Measurements from ENCODE around the gene CCNY. TPM values are rescaled to one million over a fixed set of nuclear protein-coding genes. Genes with fewer than 3 reads are reported as not detected.

Gene CCNY
- total RNA-seq, 3 donors from 2014 or later = 28.7 to 41.0 (median 36.1) TPM

DNA sequence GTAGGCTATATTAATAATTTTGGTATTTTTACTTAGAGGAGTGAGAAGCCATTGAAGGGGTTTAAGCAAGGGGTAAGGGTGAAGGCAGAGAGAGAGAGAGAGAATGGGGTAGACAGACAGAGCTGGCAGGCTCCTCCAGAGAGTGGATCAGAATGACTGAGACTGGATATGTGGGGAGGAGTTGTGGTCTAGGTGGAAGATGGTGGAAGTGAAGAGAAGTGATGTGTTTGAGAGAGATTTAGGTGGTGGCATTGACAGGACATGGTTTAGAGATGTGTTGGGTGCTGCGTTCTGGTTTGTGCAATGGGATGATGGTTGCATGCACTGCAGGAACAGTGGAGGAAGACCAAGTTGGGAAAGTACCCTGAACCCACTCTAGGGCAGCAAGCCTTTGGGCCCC, 92.2 kb downstream of the CCNY start:
- Histone ChIP-seq H3K27ac (no peak overlapping the region), H3K9me3 (no peaks in the 10 kb centered on the region), H3K36me3 (no peaks in the 10 kb centered on the region), H3K4me3 (no peak overlapping the region), H3K4me1 (no peaks in the 10 kb centered on the region), H3K27me3 (no peaks in the 10 kb centered on the region)
- TF ChIP-seq POLR2AphosphoS5 (IDR thresholded peaks at IDR 0.05) (no peak), POLR2A (IDR thresholded peaks at IDR 0.05) (no peak)
- TF ChIP-seq, protein P1, sequence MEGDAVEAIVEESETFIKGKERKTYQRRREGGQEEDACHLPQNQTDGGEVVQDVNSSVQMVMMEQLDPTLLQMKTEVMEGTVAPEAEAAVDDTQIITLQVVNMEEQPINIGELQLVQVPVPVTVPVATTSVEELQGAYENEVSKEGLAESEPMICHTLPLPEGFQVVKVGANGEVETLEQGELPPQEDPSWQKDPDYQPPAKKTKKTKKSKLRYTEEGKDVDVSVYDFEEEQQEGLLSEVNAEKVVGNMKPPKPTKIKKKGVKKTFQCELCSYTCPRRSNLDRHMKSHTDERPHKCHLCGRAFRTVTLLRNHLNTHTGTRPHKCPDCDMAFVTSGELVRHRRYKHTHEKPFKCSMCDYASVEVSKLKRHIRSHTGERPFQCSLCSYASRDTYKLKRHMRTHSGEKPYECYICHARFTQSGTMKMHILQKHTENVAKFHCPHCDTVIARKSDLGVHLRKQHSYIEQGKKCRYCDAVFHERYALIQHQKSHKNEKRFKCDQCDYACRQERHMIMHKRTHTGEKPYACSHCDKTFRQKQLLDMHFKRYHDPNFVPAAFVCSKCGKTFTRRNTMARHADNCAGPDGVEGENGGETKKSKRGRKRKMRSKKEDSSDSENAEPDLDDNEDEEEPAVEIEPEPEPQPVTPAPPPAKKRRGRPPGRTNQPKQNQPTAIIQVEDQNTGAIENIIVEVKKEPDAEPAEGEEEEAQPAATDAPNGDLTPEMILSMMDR (IDR thresholded peaks at IDR 0.05) = no peak
- no peak for DNase-seq (ENCODE audit: low spot score in 2 of 2)
- intact Hi-C loops (cut with DNase I; ENCODE audit: low total_unique reads) = no loop called here

DNA sequence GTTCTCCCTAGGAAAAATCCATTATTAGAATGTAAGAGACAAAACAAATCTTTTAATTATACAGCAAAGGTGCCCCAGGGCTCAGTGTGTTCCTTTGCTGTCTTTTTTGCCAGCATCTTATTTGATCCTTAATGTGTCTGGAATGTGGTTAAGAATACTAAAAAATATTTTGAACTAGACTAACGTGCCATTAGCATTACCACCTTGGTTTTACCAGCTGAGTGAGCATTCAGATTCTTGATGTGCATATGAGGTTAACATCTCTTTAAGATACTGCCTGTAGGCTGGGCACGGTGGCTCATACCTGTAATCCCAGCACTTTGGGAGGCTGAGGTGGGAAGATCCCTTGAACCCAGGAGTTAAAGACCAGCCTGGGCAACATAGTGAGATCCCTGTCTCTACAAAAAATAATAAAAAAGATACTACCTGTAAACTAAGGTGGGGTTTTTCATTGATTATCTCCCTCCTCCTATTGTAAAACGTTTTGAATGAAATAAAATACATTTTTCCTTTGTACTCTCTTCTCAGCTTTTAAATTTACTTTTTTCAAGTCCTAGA, 96.6 kb downstream of the CCNY start:
- H3K9me3 ChIP-seq = no peaks in the 10 kb centered on the region
- H3K27ac ChIP-seq = no peak overlapping the region
- H3K4me1 ChIP-seq = no peaks in the 10 kb centered on the region
- no peak for DNase-seq (ENCODE audit: low spot score in 2 of 2)
- TF ChIP-seq POLR2AphosphoS5 (IDR thresholded peaks at IDR 0.05) = no peak
- TF ChIP-seq, protein P1 (IDR thresholded peaks at IDR 0.05) = no peak
- TF ChIP-seq POLR2A (IDR thresholded peaks at IDR 0.05) = no peak
- intact Hi-C loops (cut with DNase I; ENCODE audit: low total_unique reads) = no loop called here
- H3K4me3 ChIP-seq = no peak overlapping the region
- H3K36me3 ChIP-seq = no peaks in the 10 kb centered on the region
- no peaks in the 10 kb centered on the region for H3K27me3 ChIP-seq

DNA sequence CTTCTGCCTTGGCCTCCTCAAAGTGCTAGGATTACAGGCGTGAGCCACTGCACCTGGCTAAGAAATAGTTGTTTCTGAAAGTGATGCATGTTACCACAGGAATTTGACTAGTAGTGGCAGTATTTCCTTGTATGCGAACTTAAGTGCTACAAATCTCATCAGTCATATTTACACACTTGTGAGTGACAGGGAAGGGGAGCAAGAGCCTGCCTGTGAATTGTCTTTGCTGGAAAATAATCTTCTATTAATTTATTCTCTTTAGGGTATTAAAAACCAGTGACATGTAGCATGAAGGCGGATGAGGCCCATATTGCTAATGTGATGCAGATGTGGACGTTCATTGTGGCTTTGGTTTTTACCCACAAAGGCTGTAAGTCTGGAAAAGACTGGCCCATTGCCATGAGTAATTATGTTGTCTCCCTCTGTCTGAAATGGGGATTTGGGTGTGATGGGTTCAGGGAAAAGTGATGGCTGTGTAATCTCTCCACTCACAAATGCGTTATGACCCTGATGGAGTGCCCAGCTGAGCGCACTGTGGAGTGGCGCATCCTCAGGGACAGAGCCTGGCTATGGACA, 97.6 kb downstream of the CCNY start:
- no peaks in the 10 kb centered on the region for H3K36me3 ChIP-seq
- DNase-seq (ENCODE audit: low spot score in 2 of 2) = no peak
- no peak overlapping the region for H3K4me3 ChIP-seq
- H3K9me3 ChIP-seq = peaks cover 0 to 4% of the 10 kb centered on the region in 2 donors
- TF ChIP-seq POLR2A (IDR thresholded peaks at IDR 0.05) (no peak), POLR2AphosphoS5 (IDR thresholded peaks at IDR 0.05) (no peak)
- H3K27me3 ChIP-seq = no peaks in the 10 kb centered on the region
- H3K4me1 ChIP-seq = no peaks in the 10 kb centered on the region
- intact Hi-C loops (cut with DNase I; ENCODE audit: low total_unique reads) = no loop called here
- no peak overlapping the region for H3K27ac ChIP-seq

DNA sequence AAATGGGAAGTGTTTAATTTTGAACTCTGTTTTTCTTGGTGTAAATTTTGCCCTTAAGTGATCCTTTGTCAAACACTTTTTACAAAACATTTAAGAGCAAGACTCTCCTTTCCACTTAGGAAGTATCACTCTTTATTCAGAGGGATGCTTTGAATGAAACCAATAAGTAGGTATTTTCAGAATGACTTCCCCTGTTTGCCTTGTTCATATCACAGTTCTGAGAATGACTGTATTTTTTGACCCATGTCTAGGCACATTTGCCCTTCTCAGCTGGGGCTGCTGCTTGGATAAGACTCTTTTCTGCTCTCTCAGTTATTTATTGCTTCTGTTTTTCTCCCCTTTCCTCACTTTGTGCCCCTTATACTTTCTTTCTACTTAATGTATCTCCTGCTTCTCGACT, 98.2 kb downstream of the CCNY start:
- intact Hi-C loops (cut with DNase I; ENCODE audit: low total_unique reads) = no loop called here
- H3K4me1 ChIP-seq = no peaks in the 10 kb centered on the region
- peaks cover under 1 to 10% of the 10 kb centered on the region in 2 donors for H3K9me3 ChIP-seq
- no peaks in the 10 kb centered on the region for H3K27me3 ChIP-seq
- no peaks in the 10 kb centered on the region for H3K36me3 ChIP-seq
- no peak overlapping the region for H3K4me3 ChIP-seq
- TF ChIP-seq POLR2AphosphoS5 (IDR thresholded peaks at IDR 0.05) (no peak), POLR2A (IDR thresholded peaks at IDR 0.05) (no peak)
- TF ChIP-seq, protein P1 (IDR thresholded peaks at IDR 0.05) = no peak
- no peak for DNase-seq (ENCODE audit: low spot score in 2 of 2)
- H3K27ac ChIP-seq = no peak overlapping the region

DNA sequence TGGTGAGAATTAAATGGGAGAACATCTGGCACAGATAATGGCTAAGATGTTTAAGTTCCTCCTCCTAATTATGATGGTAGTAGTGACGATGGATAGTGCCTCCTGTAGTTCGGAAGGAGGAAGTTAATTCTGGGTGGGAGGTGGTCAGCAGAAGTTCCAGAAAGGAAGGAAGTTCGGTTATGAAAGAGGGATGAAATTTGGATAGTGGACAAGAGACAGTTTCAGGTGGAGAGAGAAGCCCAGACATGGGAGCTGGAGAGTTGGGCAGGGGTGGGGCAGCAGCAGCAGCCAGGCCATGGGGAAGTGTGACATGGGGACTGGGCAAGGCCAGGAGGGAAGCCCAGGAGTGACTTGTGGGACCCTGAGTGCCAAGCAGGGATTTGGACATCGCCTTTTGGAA, 99.5 kb downstream of the CCNY start:
- Histone ChIP-seq H3K9me3 (peaks cover 4 to 17% of the 10 kb centered on the region in 2 donors), H3K27ac (no peak overlapping the region), H3K4me3 (no peak overlapping the region), H3K27me3 (no peaks in the 10 kb centered on the region), H3K36me3 (no peaks in the 10 kb centered on the region), H3K4me1 (no peaks in the 10 kb centered on the region)
- DNase-seq (ENCODE audit: low spot score in 2 of 2) = no peak
- TF ChIP-seq, protein P1 (IDR thresholded peaks at IDR 0.05) = no peak
- TF ChIP-seq POLR2AphosphoS5 (IDR thresholded peaks at IDR 0.05) (no peak), POLR2A (IDR thresholded peaks at IDR 0.05) (no peak)
- intact Hi-C loops (cut with DNase I; ENCODE audit: low total_unique reads) = no loop called here
